Dermis microvascular lymphatic vessel endothelial cell (primary cell): ENCODE results near the gene NR3C2. TPM values are rescaled to one million over a fixed set of nuclear protein-coding genes. Genes with fewer than 3 reads are reported as not detected.
A peak's percentile ranks its signal among the peaks of the same experiment; 100 is the strongest.

ENCODE experiments used
- DNase-seq, 2 donors: peaks; one replicate each; pipeline versions ENCODE4 v3.0.0 to v3.0.0-alpha.2; 2010; ENCODE audit warnings: low read depth in 2 of 2
- total RNA-seq: library from RNA; depleted of rRNA; stranded (reverse); fragments of >200 nt; gene quantifications from 2 replicates; pipeline ENCODE4 v1.2.1, GENCODE V29; 2014

Gene NR3C2
- total RNA-seq, 1 donor from 2014 or later = 6.0 TPM

DNA sequence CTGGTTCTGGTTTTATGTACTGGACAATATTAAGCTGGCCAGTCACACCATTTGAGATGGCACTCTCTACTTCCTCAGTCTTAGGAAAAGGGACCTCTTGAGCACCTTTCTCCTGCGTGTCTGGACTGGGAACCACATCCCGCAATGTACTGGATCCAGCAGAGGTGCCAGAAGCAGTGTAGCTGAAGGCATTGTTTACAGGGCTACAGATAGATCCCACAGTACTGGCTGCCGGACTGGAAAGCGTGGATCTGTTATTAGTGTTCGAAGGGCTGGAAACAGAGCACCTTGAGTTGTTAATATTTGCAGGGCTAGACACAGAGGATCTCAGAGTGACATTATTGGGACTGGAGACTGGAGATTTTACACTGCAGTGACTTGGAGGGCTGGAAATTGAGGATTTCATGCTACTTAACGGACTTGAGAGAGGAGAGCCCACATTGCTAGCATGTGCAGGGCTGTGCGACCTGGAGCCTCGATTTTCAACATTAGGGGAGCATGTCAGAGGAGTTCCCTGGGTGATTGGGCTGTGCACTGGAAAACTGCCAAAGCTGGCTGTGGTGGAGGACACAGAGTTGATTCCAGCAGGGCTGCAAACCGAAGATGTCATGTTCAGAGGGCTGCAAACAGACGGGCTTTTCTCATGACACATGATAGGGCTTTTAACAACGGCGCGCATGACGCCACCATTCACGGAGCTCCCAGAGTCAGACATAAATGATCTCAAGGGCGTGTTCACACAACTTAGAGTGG is 6.4 kb downstream of the NR3C2 start:
- DNase-seq = no peak

DNA sequence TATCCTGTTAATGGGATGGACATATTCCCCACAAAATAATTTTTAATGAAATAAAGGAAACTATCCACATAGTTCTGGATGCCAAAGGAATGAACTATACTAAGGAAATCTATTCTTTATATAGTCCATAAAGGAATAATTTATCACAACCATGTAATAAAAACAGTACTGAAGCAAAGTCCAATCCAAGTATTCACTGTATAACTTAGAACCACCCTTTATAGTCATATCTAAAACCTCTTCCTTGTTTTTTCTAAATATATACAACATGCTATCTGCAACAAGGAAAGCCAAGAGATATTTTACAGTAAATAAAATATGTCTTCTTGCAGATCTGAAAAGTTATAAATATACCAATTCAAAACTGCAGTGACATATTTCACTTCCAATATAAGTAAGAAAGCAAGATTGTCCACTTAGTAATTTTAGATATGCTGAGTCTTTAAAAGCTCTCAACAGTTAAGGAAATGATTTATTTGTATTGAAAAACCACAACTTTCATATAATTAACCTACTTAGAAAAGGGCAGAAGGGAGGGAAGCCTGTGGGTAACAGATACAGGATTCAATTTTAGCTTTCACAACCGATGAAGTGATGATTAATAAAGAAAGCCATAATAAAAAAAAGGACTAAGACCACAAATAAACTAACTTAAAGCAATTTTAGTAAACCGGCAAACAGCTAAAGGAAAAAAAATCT is 8.0 kb downstream of the NR3C2 start:
- DNase-seq = peak in 1 of 2 donors; percentile 22

DNA sequence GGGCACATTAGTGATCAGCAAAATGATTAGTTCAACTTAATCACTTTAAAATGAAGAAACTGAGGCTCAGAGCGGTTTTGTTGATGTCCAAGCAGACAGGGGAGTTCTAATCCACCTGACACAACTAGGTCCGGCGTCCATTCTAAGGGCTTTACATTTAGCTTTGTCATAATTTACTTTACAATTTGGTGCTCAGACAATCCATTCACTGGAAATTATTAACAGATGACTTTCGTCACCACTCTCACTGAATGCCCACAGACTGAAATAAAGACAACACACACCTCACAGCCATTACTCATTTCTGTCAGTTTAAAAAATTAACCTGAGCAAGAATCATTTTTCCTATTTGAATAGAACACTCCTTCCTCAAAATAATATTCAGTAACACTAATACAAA is 10.8 kb downstream of the NR3C2 start:
- DNase-seq = no peak

DNA sequence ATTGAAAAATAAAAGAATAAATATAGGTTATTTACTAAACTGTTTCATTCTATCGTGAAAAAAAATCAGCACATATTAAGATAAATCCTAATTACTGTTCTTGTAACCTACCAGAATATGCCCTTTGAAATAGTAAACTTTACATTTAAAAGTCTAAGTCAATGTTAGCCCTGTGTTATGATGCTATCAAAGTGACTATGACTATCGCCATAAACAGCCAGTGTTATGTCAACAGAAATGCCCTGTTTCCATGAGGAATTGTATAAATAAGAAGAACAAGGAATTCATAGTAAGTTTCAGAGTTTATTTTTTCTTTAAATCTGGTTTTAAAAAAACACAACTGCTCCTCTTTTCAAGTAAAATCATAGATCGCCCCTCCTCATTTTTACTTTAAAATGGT is 11.4 kb downstream of the NR3C2 start:
- DNase-seq = peak in 1 of 2 donors; percentile 17

DNA sequence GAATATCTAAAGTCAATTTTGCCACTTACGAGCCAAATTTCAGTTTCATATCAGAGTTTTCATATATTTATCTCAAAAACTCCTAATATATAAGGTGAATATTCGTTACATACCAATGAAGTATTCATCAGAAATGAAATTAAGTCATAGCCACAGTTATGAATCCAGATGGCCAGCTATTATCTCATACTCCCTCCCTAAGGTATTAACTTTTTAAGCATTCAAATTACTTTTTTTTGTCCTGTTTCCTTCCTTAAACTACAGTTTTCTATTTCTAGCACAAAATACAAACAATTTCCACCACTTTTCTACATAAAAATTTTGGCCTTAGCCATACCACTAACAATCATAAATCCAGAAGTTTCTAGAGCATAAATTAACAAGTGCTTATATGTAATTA is 13.0 kb downstream of the NR3C2 start:
- no peak for DNase-seq

DNA sequence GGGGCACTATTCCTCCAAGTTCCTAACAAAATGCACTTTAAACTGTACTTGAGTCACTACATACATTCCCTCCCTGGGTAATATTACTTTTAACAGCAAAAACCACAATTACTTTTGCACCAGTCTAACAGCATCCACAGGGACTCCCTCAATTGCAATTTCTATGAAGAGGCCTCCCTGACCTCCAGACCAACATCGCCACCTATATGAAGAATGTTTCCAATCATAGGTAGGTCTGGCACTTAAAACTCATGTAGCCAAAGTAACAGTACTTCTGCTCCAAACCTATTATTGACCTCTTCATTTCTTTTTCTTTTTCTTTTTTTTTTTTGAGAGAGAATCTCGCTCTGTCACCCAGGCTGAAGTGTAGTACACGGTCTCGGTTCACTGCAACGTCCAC is 15.6 kb downstream of the NR3C2 start:
- no peak for DNase-seq

DNA sequence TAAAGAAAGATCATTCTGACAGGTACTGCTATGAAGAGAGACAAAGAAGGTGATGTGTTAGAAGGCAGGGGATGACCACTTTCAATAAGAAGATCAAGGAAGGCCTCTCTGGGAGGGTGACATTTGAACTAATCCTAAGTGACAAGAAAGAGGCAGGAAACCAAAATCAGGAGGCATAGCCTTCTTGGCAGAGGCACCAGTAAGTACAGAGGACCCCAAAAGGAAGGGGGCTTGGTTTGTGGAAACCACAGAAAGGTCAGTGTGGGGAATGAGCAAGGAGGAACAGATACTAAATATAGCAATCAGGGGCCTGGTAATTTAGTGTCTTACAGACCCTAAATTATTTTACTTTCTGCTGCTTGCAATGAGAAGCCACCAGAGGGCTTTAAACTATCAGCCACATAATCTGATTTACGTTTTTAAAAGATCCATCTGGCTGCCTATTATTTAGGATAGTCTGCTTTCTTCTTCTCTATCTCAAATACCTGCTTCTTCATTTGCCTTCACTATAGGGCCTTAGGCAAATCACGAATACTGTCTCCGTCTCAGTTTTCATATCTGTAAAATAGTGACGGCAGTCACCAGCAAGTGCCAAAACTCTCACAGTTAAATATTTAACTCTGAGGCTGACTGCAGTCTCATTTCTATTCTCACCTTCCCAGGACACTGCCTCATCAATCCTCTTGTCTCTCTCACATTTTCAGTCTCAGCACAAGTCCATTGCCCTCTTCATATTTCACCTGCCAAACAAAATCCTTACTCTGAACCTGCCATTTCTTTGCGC is 16.7 kb downstream of the NR3C2 start:
- no peak for DNase-seq

DNA sequence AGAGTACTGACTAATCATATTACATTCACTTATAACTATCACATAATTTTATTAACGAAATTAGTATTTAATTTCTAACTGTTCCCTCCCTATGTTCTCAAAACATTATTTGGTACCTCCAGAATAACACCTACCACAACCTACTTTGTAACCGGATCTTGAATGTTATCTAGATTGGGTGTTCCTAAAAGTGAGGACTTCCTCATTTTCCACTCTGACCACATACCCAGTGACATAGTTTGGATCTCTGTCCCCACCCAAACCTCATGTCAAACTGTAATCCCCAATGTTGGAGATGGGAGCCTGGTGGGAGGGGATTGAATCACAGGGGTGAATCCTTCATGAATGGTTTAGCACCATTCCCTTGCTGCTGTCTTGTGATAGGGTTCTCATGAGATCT is 21.8 kb downstream of the NR3C2 start:
- DNase-seq = no peak

DNA sequence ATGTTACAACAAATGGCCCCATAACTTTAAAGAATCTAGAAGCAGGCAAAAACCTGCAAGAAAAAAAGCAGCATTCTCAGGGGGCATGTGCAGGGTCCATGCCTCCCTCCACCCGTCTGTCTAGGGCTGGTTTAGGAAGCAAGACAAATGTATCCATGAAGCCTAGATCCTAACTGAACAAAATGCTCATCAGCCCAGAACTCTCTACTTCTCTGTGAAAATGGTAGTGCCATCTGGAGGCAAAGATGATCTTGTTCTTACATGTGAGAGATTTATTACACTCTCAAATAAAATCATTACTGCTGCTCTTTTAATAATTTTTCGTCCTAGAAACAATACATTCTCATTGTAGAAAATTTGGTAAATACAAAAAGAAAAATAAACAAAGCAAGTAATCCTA is 26.7 kb downstream of the NR3C2 start:
- DNase-seq = peak; percentile 12 to 41

DNA sequence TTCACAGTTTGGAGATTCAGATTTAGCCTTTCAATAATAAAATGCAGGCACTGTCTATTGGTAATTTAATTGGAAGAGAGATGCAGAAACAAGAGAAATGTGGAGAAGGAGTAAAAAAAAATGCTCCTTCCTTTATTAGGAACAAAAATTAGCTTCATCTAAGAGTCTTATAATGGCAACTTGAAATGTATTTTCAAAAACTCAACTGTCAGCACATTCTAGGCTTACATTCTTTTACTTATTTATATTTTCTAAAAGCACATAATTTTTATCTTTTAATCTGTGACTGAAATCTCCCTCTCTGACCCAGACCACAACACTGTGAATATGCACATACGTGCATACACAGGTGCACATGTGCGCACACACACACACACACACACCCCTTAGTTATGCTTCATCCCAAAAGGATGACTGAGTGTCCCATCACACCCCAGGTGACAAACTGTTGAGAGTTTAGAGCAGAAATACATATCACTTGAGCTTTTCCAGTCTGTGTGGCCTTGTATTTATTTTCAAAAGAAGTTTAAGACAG is 29.7 kb downstream of the NR3C2 start:
- no peak for DNase-seq

DNA sequence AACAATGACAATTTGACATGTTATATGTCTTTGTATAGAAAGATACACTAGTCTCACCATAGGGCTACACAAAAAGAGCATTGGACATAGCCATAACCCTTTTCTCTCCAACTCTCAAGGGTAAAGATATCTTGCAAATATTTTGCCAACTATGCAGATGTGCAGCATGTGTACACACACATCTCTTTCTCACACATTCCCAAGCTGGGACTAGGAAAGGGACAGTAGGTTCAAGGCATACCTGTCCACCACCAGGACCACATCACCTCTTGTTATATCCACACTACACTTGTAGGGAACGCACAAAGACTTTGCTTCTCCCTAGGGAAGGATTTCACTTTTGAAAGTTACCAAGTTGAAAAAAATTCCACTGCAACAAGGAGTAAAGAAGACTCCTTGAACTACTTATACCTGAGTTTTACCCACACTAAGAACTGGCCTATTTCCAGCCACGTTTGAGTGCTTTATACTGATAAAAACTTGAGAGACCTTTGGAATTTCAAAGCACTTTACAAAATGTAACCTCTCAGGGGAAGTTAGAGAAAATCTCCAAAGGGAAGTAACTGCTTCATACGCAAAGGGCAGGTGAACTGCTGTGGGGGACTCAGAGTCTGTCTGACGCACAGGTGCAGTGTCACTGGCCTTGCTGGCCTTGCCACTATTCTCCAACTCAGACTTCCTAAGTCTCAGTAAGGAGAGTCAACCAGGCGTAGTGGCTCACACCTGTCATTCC is 36.9 kb downstream of the NR3C2 start:
- DNase-seq = no peak

DNA sequence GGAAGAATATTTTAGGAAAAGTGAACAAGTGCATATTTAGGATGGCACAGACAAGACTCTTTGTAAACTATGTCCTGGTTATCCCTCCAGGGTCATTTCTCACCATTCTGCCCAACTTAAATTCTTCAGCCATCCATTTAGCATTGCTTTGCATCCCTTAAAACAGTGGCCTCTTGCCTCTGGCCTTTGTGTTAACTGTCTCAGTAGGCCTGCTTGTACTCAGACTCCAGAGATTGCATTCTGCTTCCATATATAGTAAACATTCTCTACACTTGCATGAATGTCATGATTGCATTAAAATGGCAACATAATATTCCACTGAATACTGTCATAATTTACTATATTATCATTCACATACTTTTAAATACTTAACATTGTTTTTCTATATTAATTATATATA is 43.2 kb downstream of the NR3C2 start:
- DNase-seq = no peak

DNA sequence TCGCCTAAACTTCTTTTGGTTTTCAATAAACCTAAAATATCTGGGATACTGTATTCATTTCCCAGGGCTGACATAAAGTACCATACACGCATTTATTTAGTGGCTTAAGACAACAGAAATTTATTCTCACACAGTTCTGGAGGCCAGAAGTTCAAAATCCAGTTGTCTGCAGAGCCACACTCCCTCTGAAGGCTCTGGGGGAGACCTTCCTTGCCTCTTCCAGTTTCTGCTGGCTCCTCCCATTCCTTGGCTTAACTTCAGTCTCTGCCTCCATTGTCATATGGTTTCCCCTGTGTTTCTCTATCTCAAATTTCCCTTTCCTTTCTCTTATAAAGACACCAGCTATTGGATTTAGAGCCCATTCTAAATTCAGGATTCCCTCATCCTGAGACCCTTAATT is 44.4 kb downstream of the NR3C2 start:
- no peak for DNase-seq

DNA sequence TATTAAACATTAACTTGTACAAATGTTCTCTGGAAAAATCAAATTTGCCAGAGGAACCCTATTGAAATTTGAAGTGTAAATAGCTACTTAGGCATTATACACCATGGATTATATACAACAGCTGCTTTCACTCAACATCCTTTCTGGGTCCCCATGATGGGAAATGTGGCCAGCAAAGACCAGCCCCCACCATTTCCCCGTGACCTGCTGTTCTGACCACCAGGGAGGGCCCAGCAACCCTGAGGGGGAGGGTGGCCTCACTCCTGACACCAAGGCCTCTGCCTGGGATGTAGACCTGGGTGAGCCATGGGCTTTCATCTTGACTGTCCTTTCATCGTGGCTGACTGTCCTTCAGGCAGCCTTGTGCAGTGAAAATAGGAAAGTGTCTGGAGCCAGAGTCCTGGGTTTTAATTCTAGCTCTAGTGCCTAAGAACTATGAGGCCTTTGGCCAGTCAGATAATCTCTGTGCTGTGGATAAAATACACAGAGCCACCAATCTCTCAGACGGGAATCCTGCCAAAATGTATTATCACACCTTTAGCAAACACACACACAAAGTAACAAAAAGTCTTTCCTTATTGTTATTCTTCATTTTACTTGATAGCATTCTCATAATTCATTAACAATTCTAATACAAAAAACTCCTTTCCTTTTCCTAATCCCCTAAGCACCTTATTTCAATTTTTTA is 45.1 kb downstream of the NR3C2 start:
- DNase-seq = no peak

DNA sequence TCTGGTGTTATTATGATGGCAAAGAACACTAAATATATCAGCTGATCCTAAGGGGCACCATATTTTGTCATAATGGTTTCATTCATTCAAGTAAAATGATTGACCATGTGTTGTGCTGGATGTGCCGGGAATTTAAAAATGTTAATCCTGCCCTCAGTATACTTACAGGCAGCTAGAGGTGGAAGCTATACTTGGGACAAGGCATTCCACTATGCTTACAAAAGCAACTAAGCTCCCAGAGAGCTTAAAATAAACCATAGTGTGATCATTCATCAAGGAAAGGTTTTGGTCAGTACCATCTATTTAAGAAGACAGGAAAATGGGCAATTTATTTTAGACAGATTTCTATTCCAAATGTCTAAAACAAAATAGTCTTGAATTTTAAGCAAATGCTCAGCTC is 46.4 kb downstream of the NR3C2 start:
- no peak for DNase-seq

DNA sequence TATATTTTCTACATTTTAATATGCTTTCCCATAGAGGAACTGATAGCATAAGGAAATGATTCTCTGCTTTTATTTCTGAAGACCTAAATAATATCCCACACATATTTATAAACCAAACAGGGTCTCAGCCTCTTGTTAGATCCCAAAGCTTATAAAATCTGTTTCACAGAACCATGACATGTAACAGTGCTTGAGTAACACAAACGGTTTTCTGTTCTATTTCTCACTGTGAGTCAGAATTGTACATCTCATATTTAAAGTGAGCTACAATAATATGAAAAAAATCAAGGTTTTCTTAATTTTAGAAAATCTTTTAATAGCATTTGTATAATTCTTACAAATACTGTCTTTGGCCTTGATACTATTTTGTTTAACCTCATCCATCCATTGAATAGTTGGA is 51.2 kb downstream of the NR3C2 start:
- no peak for DNase-seq

DNA sequence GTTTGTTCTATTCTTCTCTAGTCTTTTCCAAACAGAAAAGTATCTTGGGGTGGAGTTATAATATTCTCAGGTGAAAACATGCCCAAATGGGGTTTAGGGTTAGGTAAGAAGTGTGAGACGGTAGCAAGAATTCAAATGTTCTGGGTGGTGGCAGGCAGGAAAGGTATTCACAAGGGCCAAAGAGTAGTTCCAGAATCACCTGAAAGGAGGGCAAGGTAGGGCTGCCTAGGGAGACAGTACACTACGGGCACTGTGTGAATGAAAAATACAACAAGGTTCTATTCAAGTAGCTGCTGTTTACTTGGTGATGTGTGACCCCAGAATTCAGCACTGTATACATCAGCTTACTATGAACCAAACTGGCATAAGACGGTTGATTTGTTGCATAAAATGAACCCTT is 51.9 kb downstream of the NR3C2 start:
- DNase-seq = no peak

DNA sequence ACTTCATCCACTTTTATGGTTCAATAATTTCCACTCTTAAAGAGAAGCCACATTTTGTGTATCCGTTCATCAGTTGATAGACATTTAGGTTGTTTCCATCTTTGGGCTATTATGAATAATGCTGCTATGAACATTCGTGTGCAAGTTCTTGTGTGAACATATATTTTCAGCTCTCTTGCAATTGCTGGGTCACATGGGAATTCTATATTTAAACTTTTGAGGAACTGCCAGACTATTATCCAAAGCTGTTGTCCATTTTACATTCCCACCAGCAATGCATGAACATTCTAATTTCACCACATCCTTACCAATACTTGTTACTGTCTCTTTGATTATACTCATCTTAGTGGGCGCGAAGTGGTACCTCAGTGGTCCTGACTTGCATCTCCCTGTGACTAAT is 61.9 kb downstream of the NR3C2 start:
- DNase-seq = no peak

DNA sequence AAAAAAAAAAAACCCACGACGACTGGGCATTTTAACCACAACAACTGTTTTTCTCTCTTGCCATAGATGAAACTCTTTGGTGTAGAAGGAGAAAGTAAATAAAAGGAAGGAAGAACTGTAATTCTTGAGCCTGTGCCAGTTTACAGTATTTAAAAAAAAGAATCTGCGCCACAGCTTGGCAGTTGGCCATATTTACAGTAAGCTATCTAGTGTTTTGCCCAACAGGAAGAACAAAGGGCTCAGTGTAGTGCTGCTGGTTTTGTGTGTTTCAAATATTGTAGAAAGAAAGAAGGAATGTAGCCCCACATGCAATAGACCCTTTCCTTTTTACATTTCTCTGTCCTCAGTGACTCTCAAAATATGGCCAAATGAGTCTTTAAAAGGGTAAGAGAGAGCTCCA is 66.1 kb downstream of the NR3C2 start:
- peak; percentile 83 to 89 for DNase-seq

DNA sequence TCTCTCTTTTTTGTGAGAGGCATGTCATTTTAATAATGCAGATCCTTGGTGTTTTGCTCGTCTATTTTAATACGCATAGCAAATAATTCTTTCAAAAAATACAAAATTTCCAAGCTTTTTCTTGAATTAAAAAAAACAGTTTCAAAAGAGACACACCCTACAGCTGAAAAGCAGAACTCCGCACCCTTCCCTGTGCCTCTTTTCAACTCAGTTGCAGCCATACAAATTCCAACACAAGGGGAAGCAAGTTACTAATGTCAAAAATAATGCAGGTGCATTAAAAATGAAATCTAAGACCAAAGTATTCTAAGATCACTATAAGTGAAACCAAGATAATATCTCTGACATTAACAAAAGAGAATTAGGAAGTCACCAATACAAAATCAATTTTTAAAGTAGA is 66.6 kb downstream of the NR3C2 start:
- no peak for DNase-seq

DNA sequence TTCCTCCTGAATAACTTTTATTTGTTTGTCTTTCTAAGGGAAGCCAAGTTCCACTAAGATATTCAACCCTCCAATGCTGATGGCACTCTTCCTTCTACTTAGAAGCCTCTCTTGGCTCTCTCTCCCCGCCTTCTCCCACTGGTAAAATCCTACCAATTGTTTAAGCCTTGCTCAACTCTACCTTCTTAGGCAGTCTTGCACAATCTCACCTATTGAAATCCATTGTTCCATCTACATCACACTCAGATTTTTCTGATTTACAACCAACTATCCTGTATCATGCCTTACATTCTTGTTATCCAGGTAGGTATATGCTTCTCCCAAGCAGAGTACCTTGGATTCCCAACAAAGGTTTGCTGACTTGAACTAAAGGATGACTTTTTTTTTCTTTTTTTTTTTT is 69.1 kb downstream of the NR3C2 start:
- no peak for DNase-seq
